Lower leg skin (tissue), 4 donors: ENCODE results near the gene MTAP. TPM values are rescaled to one million over a fixed set of nuclear protein-coding genes. Genes with fewer than 3 reads are reported as not detected.

Experiments
- DNase-seq, 2 donors: peaks; one replicate each; pipeline ENCODE4 v3.0.0-alpha.2; 2019; ENCODE audit warnings: low spot score in 2 of 2
- H3K4me3 ChIP-seq: fragments of 200-600 bp; sonication (generic); 2 replicates; pipeline ENCODE4 v1.5.1; 2017; ENCODE audit warnings: mild to moderate bottlenecking, low read depth; ENCODE audit not compliant: poor library complexity, severe bottlenecking
- CTCF ChIP-seq, 3 donors: fragments of 450-650 bp; IDR thresholded peaks; one replicate each; pipeline ENCODE4 v1.5.1; 2016; ENCODE audit warnings: antibody characterized with exemption in 3 of 3, mild to moderate bottlenecking in 3 of 3, moderate library complexity in 2 of 3
- POLR2A ChIP-seq, 2 donors: fragments of 450-650 bp; IDR thresholded peaks; one replicate each; pipeline ENCODE4 v1.6.1; 2016 to 2017; ENCODE audit warnings: antibody characterized with exemption in 2 of 2, mild to moderate bottlenecking in 1 of 2, moderate library complexity in 1 of 2
- WGBS, 2 donors: methylation state at CpG; one replicate each; pipeline ENCODE4 v1.1.5; 2018; 5-methylcytosine and 5-hydroxymethylcytosine counted together
- intact Hi-C: fragments of 100-400 bp; cut with DNase I; formaldehyde crosslinking; loops from one replicate; pipeline ENCODE4 v1.15.0; 2023; ENCODE audit warnings: low total_unique reads
- total RNA-seq, 4 donors: library from RNA; depleted of rRNA; stranded (reverse); fragments of >200 nt; gene quantifications; one replicate each; pipeline ENCODE4 v1.1.0, GENCODE V29; 2016

Gene MTAP
- total RNA-seq, 4 donors from 2014 or later = 12.9 to 18.2 (median 14.7) TPM

- intact Hi-C loops = no loop called here
- H3K4me3 ChIP-seq = peak overlapping the region; percentile 17
- DNase-seq = peak in 1 of 2 donors; percentile 86
- TF ChIP-seq CTCF (IDR thresholded peaks at IDR 0.05) (no peak), POLR2A (IDR thresholded peaks at IDR 0.05) (no peak)
- 0% methylated on average over 47 of the region's 51 CpGs for WGBS, 2 donors
Measured at GRCh38 chr9:21974722-21975409, 172.4 kb downstream of the MTAP start.

GRCh38 chr9:21976334-21976875 lies 174.0 kb downstream of the MTAP start:
- no peak overlapping the region for H3K4me3 ChIP-seq
- 22 to 24% methylated on average over 19 of the region's 19 CpGs for WGBS, 2 donors
- DNase-seq = no peak
- intact Hi-C loops = no loop called here
- no peak for TF ChIP-seq CTCF (IDR thresholded peaks at IDR 0.05)
- TF ChIP-seq POLR2A (IDR thresholded peaks at IDR 0.05) = no peak

- WGBS, 2 donors = 54 to 63% methylated on average over 1 of the region's 1 CpG
- no peak for DNase-seq
- intact Hi-C loops = no loop called here
- H3K4me3 ChIP-seq = no peak overlapping the region
- TF ChIP-seq POLR2A (IDR thresholded peaks at IDR 0.05) (no peak), CTCF (IDR thresholded peaks at IDR 0.05) (no peak)
Measured at GRCh38 chr9:21982391-21982790, 180.0 kb downstream of the MTAP start.

- H3K4me3 ChIP-seq = no peak overlapping the region
- 63 to 68% methylated on average over 1 of the region's 1 CpG for WGBS, 2 donors
- TF ChIP-seq POLR2A (IDR thresholded peaks at IDR 0.05) = no peak
- TF ChIP-seq CTCF (IDR thresholded peaks at IDR 0.05) = no peak
- DNase-seq = no peak
- intact Hi-C loops = no loop called here
Measured at GRCh38 chr9:21982861-21983560, 180.6 kb downstream of the MTAP start.

GRCh38 chr9:21983561-21983935 lies 181.1 kb downstream of the MTAP start:
- H3K4me3 ChIP-seq = no peak overlapping the region
- DNase-seq = no peak
- TF ChIP-seq POLR2A (IDR thresholded peaks at IDR 0.05) = no peak
- TF ChIP-seq CTCF (IDR thresholded peaks at IDR 0.05) = no peak
- intact Hi-C loops = no loop called here
- 54 to 70% methylated on average over 1 of the region's 1 CpG for WGBS, 2 donors
